GM23338 (cell line): Measurements from ENCODE around the gene HYCC2. TPM values are rescaled to one million over a fixed set of nuclear protein-coding genes. Genes with fewer than 3 reads are reported as not detected.

Experiments
- ATAC-seq: fragments of 200-7000 bp; cut with Tn5 transposase; 3 replicates; pipeline ENCODE4 v1.9.1; 2020
- DNase-seq: peaks from one replicate; pipeline ENCODE4 v3.0.0-alpha.2; 2015; ENCODE audit warnings: low spot score
- H2AFZ ChIP-seq: fragments of 200-600 bp; sonication (generic); 2 replicates; pipeline ENCODE4 v1.8.0; 2016; ENCODE audit warnings: antibody characterized with exemption, mild to moderate bottlenecking, moderate library complexity
- H3F3A ChIP-seq: fragments of 200-600 bp; sonication (generic); replicated peaks from 2 replicates; pipeline ENCODE4 v1.8.0; 2017; ENCODE audit warnings: antibody characterized with exemption, mixed run types, low read depth
- H3K27ac ChIP-seq: fragments of 200-600 bp; sonication (generic); 2 replicates; pipeline ENCODE4 v1.6.1; 2016; ENCODE audit warnings: low read depth
- H3K27me3 ChIP-seq: fragments of 200-600 bp; sonication (generic); 2 replicates; pipeline ENCODE4 v1.8.0; 2016; ENCODE audit warnings: mild to moderate bottlenecking, mixed run types, moderate library complexity; ENCODE audit not compliant: insufficient read depth
- H3K36me3 ChIP-seq: fragments of 200-600 bp; sonication (generic); 2 replicates; pipeline ENCODE4 v1.8.0; 2016; ENCODE audit warnings: mild to moderate bottlenecking; ENCODE audit not compliant: insufficient read depth
- H3K4me1 ChIP-seq: fragments of 200-600 bp; sonication (generic); 2 replicates; pipeline ENCODE4 v1.8.0; 2016; ENCODE audit warnings: mild to moderate bottlenecking, moderate library complexity; ENCODE audit not compliant: insufficient read depth
- H3K4me2 ChIP-seq: fragments of 200-600 bp; sonication (generic); 2 replicates; pipeline ENCODE4 v1.7.1; 2017; ENCODE audit warnings: mixed run types
- H3K4me3 ChIP-seq: fragments of 200-600 bp; sonication (generic); 2 replicates; pipeline ENCODE4 v1.6.1; 2016; ENCODE audit warnings: mixed run types
- H3K79me2 ChIP-seq: fragments of 200-600 bp; sonication (generic); replicated peaks from 2 replicates; pipeline ENCODE4 v1.8.0; 2017; ENCODE audit warnings: mild to moderate bottlenecking; ENCODE audit not compliant: insufficient read depth
- H3K9me2 ChIP-seq: fragments of 200-600 bp; sonication (generic); 2 replicates; pipeline ENCODE4 v1.8.0; 2017; ENCODE audit not compliant: insufficient read depth
- H4K20me1 ChIP-seq: fragments of 200-600 bp; sonication (generic); replicated peaks from 2 replicates; pipeline ENCODE4 v1.8.0; 2017; ENCODE audit warnings: mild to moderate bottlenecking; ENCODE audit not compliant: insufficient read depth
- H3K27ac Mint-ChIP-seq: 2 replicates; pipeline ENCODE4 v1.8.0; 2020; ENCODE audit warnings: inconsistent platforms, mild to moderate bottlenecking, moderate library complexity, mixed read lengths
- H3K27me3 Mint-ChIP-seq: 3 replicates; pipeline ENCODE4 v1.8.0; 2022; ENCODE audit warnings: low read depth, mild to moderate bottlenecking, moderate library complexity, mixed read lengths, inconsistent platforms; ENCODE audit not compliant: insufficient read depth, poor library complexity
- H3K36me3 Mint-ChIP-seq: 3 replicates; pipeline ENCODE4 v1.8.0; 2021; ENCODE audit warnings: low read depth, mild to moderate bottlenecking, inconsistent platforms, moderate library complexity, mixed read lengths
- H3K4me1 Mint-ChIP-seq: 3 replicates; pipeline ENCODE4 v1.8.0; 2020; ENCODE audit warnings: mild to moderate bottlenecking, inconsistent platforms, mixed read lengths
- H3K4me3 Mint-ChIP-seq: 3 replicates; pipeline ENCODE4 v1.8.0; 2021; ENCODE audit warnings: moderate library complexity, mild to moderate bottlenecking, inconsistent platforms, mixed read lengths
- H3K9me3 Mint-ChIP-seq: 3 replicates; pipeline ENCODE4 v1.8.0; 2020; ENCODE audit warnings: moderate library complexity, mild to moderate bottlenecking, inconsistent platforms, mixed read lengths
- CREB1 ChIP-seq: fragments of 250-450 bp; sonication (Bioruptor Pico); IDR thresholded peaks from 2 replicates; pipeline ENCODE4 v1.5.0; 2020; ENCODE audit warnings: low read depth, mild to moderate bottlenecking, moderate library complexity
- CTCF ChIP-seq, 2 experiments: fragments of 200-600 bp in 1 of 2; sonication (generic) in 1 of 2; conservative IDR thresholded peaks; 2 replicates each; pipeline versions ENCODE4 v1.5.1 to v1.6.1; 2016 to 2017; ENCODE audit warnings: antibody characterized with exemption in 2 of 2, low read depth in 2 of 2, mild to moderate bottlenecking in 2 of 2, moderate library complexity in 1 of 2
- ETS1 ChIP-seq: IDR thresholded peaks from 2 replicates; pipeline ENCODE4 v1.6.1; 2016; ENCODE audit warnings: antibody characterized with exemption
- EZH2 ChIP-seq: fragments of 200-600 bp; sonication (generic); IDR thresholded peaks from one replicate; pipeline ENCODE4 v1.8.0; 2017; ENCODE audit warnings: antibody characterized with exemption, mild to moderate bottlenecking, low read depth; ENCODE audit not compliant: unreplicated experiment
- EZH2phosphoT487 ChIP-seq: fragments of 200-600 bp; sonication (generic); IDR thresholded peaks from one replicate; pipeline ENCODE4 v1.8.1; 2018; ENCODE audit warnings: antibody characterized with exemption; ENCODE audit not compliant: unreplicated experiment
- JUNB ChIP-seq: IDR thresholded peaks from one replicate; pipeline ENCODE4 v1.6.1; 2016; ENCODE audit warnings: antibody characterized with exemption; ENCODE audit not compliant: unreplicated experiment
- NANOG ChIP-seq: IDR thresholded peaks from 2 replicates; pipeline ENCODE4 v1.6.1; 2016; ENCODE audit warnings: antibody characterized with exemption, borderline replicate concordance
- POLR2AphosphoS5 ChIP-seq: IDR thresholded peaks from 2 replicates; pipeline ENCODE4 v1.6.1; 2016; ENCODE audit warnings: antibody characterized with exemption, low read depth
- REST ChIP-seq: IDR thresholded peaks from one replicate; pipeline ENCODE4 v1.6.1; 2018; ENCODE audit warnings: antibody characterized with exemption; ENCODE audit not compliant: unreplicated experiment
- STAT1 ChIP-seq: IDR thresholded peaks from one replicate; pipeline ENCODE4 v1.6.1; 2016; ENCODE audit warnings: antibody characterized with exemption; ENCODE audit not compliant: unreplicated experiment
- ZNF114 ChIP-seq: fragments of 250-450 bp; sonication (Bioruptor Pico); IDR thresholded peaks from 2 replicates; pipeline ENCODE4 v1.5.0; 2020; ENCODE audit warnings: mild to moderate bottlenecking, moderate library complexity
- ZNF331 ChIP-seq: fragments of 250-450 bp; sonication (Bioruptor Pico); IDR thresholded peaks from 2 replicates; pipeline ENCODE4 v1.5.0; 2020; ENCODE audit warnings: low read depth, mild to moderate bottlenecking, moderate library complexity
- polyA plus RNA-seq: library from polyadenylated mRNA; unstranded; fragments of >200 nt; fragmentation: Nextera tagmentation; extraction: Ambion mirVana; gene quantifications from 2 replicates; pipeline ENCODE4 v1.2.1, GENCODE V29; 2016
- total RNA-seq: library from RNA; depleted of rRNA; stranded (reverse); fragments of >200 nt; shearing (Covaris generic); gene quantifications from 2 replicates; pipeline ENCODE4 v1.2.3, GENCODE V29; 2014
- TF ChIP-seq, protein P1 (sequence below): fragments of 250-450 bp; sonication (Bioruptor Pico); IDR thresholded peaks from 2 replicates; pipeline ENCODE4 v1.5.0; 2020; ENCODE audit warnings: mild to moderate bottlenecking, moderate library complexity

The HYCC2 gene
- total and polyA plus RNA-seq, 2 experiments from 2014 or later, result 2.4 to 4.8 TPM

GRCh38 chr2:201038855-201039254 is 32.6 kb downstream of the HYCC2 start:
- H2AFZ ChIP-seq, result no peak overlapping the region
- TF ChIP-seq ZNF331 (CRISPR knock-in tag), result no peak
- TF ChIP-seq STAT1, result no peak
- TF ChIP-seq NANOG, result no peak
- TF ChIP-seq POLR2AphosphoS5, result no peak
- TF ChIP-seq JUNB, result no peak
- TF ChIP-seq CTCF (conservative IDR thresholded peaks at IDR 0.05; ENCODE audit: low read depth in 2 of 2), result no peak
- TF ChIP-seq, protein P1, sequence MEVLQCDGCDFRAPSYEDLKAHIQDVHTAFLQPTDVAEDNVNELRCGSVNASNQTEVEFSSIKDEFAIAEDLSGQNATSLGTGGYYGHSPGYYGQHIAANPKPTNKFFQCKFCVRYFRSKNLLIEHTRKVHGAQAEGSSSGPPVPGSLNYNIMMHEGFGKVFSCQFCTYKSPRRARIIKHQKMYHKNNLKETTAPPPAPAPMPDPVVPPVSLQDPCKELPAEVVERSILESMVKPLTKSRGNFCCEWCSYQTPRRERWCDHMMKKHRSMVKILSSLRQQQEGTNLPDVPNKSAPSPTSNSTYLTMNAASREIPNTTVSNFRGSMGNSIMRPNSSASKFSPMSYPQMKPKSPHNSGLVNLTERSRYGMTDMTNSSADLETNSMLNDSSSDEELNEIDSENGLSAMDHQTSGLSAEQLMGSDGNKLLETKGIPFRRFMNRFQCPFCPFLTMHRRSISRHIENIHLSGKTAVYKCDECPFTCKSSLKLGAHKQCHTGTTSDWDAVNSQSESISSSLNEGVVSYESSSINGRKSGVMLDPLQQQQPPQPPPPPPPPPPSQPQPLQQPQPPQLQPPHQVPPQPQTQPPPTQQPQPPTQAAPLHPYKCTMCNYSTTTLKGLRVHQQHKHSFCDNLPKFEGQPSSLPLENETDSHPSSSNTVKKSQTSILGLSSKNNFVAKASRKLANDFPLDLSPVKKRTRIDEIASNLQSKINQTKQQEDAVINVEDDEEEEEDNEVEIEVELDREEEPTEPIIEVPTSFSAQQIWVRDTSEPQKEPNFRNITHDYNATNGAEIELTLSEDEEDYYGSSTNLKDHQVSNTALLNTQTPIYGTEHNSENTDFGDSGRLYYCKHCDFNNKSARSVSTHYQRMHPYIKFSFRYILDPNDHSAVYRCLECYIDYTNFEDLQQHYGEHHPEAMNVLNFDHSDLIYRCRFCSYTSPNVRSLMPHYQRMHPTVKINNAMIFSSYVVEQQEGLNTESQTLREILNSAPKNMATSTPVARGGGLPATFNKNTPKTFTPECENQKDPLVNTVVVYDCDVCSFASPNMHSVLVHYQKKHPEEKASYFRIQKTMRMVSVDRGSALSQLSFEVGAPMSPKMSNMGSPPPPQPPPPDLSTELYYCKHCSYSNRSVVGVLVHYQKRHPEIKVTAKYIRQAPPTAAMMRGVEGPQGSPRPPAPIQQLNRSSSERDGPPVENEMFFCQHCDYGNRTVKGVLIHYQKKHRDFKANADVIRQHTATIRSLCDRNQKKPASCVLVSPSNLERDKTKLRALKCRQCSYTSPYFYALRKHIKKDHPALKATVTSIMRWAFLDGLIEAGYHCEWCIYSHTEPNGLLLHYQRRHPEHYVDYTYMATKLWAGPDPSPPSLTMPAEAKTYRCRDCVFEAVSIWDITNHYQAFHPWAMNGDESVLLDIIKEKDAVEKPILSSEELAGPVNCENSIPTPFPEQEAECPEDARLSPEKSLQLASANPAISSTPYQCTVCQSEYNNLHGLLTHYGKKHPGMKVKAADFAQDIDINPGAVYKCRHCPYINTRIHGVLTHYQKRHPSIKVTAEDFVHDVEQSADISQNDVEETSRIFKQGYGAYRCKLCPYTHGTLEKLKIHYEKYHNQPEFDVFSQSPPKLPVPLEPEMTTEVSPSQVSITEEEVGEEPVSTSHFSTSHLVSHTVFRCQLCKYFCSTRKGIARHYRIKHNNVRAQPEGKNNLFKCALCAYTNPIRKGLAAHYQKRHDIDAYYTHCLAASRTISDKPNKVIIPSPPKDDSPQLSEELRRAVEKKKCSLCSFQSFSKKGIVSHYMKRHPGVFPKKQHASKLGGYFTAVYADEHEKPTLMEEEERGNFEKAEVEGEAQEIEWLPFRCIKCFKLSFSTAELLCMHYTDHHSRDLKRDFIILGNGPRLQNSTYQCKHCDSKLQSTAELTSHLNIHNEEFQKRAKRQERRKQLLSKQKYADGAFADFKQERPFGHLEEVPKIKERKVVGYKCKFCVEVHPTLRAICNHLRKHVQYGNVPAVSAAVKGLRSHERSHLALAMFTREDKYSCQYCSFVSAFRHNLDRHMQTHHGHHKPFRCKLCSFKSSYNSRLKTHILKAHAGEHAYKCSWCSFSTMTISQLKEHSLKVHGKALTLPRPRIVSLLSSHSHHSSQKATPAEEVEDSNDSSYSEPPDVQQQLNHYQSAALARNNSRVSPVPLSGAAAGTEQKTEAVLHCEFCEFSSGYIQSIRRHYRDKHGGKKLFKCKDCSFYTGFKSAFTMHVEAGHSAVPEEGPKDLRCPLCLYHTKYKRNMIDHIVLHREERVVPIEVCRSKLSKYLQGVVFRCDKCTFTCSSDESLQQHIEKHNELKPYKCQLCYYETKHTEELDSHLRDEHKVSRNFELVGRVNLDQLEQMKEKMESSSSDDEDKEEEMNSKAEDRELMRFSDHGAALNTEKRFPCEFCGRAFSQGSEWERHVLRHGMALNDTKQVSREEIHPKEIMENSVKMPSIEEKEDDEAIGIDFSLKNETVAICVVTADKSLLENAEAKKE (CRISPR knock-in tag), result no peak
- TF ChIP-seq ETS1, result no peak
- no peak for TF ChIP-seq EZH2
- TF ChIP-seq CREB1 (CRISPR knock-in tag), result no peak
- TF ChIP-seq ZNF114, result no peak
- TF ChIP-seq EZH2phosphoT487, result no peak
- TF ChIP-seq REST, result no peak
- no peaks in the 10 kb centered on the region for H3K27me3 ChIP-seq
- no peak overlapping the region for H3K4me3 Mint-ChIP-seq
- no peak overlapping the region for H3K4me2 ChIP-seq
- DNase-seq (no peak), ATAC-seq (no peak)
- H3K9me3 Mint-ChIP-seq, result peaks cover 42% of the 10 kb centered on the region; the same call in 2 of the 3 replicates
- H3K36me3 ChIP-seq, result no peaks in the 10 kb centered on the region
- no peaks in the 10 kb centered on the region for H4K20me1 ChIP-seq
- H3K4me1 ChIP-seq, result no peaks in the 10 kb centered on the region
- no peaks in the 10 kb centered on the region; the same call in 1 of the 2 replicates for H3K79me2 ChIP-seq
- H3K4me3 ChIP-seq, result no peak overlapping the region
- peaks cover 26% of the 10 kb centered on the region; the same call in 2 of the 3 replicates for H3K36me3 Mint-ChIP-seq
- H3K4me1 Mint-ChIP-seq, result no peaks in the 10 kb centered on the region
- no peak overlapping the region for H3K27ac ChIP-seq
- H3K27me3 Mint-ChIP-seq, result no peaks in the 10 kb centered on the region
- H3F3A ChIP-seq, result no peaks in the 10 kb centered on the region
- no peaks in the 10 kb centered on the region for H3K9me2 ChIP-seq
- no peak overlapping the region for H3K27ac Mint-ChIP-seq
